ENCODE data around the gene OTUB2. TPM values are rescaled to one million over a fixed set of nuclear protein-coding genes. Genes with fewer than 3 reads are reported as not detected.

OTUB2 gene
- total and polyA plus RNA-seq, 2 donors (not counting 3 experiments of a cell fraction or from before 2014, with no cell fraction given), result 0.70 to 1.6 TPM

DNA sequence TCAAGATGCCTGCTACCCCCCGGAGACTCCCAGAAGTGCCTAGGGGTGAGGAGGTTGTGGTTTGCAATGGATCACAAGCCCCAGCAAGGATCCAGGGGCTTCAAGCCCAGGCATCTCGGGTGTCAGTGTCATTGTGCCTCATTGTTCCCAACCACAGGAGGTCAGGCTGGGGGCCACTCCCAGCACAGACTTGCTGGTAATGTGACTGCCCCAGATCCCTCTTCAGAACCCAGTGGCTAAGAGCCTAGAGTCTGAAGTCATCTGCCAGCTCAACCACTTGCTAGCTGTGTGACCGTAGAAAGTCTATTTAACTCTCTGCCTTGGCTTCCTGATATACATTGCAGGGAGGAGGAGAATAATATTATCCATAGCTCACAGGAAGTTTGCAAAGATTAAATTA, 42.1 kb upstream of the OTUB2 start:
- Histone ChIP-seq H3K9me1 (replicated peaks; ENCODE audit: control insufficient read depth, extremely low read depth, insufficient read depth, low read length) (no peaks in the 10 kb centered on the region), H4K20me1 (replicated peaks; ENCODE audit: control insufficient read depth, extremely low read depth, insufficient read depth, low read length) (no peaks in the 10 kb centered on the region), H3K4me3 (replicated peaks in 1 of 3; ENCODE audit: insufficient read depth in 1 of 3, low read depth in 1 of 3, low read length in 3 of 3) (no peak overlapping the region), H3K27me3 (ENCODE audit: control insufficient read depth in 2 of 2, insufficient read depth in 2 of 2, low read length in 2 of 2) (no peaks in the 10 kb centered on the region), H2AFZ (ENCODE audit: low read depth, low read length) (no peak overlapping the region), H3K4me1 (ENCODE audit: control insufficient read depth, extremely low read depth, insufficient read depth, low read length) (no peaks in the 10 kb centered on the region), H3K79me2 (ENCODE audit: control insufficient read depth, insufficient read depth, low read length) (no peaks in the 10 kb centered on the region), H3K9ac (replicated peaks; ENCODE audit: extremely low read depth, insufficient read depth, low read length) (no peak overlapping the region), H3K27ac (ENCODE audit: insufficient read depth, low read depth, low read length) (no peak overlapping the region), H3K36me3 (ENCODE audit: control insufficient read depth in 2 of 2, extremely low read depth in 1 of 2, insufficient read depth in 2 of 2, low read length in 2 of 2) (no peaks in the 10 kb centered on the region), H3K4me2 (ENCODE audit: insufficient read depth, low read length) (no peak overlapping the region), H3K9me3 (replicated peaks; ENCODE audit: control insufficient read depth, insufficient read depth, low read length) (no peaks in the 10 kb centered on the region)
- ChIA-PET POLR2A (no interaction called here), CTCF (interaction anchor here (1.4 to 4.3 kb wide), 4 partner anchors 9 to 153 kb away, joined by 4 to 37 read pairs (median 5); no protein-coding TSS in a partner anchor)
- TF ChIP-seq JUN (IDR thresholded peaks at IDR 0.05; ENCODE audit: borderline replicate concordance, insufficient read depth, insufficient read length, low read depth) (no peak), GATA2 (IDR thresholded peaks at IDR 0.05; ENCODE audit: insufficient read depth, insufficient read length, low read depth, low read length) (no peak), FOS (IDR thresholded peaks at IDR 0.05; ENCODE audit: borderline replicate concordance, insufficient read depth, low read length) (no peak), POLR2AphosphoS5 (IDR thresholded peaks at IDR 0.05; ENCODE audit: insufficient read depth, low read depth, low read length) (no peak), MYC (IDR thresholded peaks at IDR 0.05; ENCODE audit: low read depth, low read length) (no peak), POLR2A (IDR thresholded peaks at IDR 0.05; ENCODE audit: low read depth, low read length) (no peak), EZH2 (IDR thresholded peaks at IDR 0.05; ENCODE audit: borderline replicate concordance, low read depth, low read length, severe bottlenecking) (no peak)
- TF ChIP-seq, protein P1, sequence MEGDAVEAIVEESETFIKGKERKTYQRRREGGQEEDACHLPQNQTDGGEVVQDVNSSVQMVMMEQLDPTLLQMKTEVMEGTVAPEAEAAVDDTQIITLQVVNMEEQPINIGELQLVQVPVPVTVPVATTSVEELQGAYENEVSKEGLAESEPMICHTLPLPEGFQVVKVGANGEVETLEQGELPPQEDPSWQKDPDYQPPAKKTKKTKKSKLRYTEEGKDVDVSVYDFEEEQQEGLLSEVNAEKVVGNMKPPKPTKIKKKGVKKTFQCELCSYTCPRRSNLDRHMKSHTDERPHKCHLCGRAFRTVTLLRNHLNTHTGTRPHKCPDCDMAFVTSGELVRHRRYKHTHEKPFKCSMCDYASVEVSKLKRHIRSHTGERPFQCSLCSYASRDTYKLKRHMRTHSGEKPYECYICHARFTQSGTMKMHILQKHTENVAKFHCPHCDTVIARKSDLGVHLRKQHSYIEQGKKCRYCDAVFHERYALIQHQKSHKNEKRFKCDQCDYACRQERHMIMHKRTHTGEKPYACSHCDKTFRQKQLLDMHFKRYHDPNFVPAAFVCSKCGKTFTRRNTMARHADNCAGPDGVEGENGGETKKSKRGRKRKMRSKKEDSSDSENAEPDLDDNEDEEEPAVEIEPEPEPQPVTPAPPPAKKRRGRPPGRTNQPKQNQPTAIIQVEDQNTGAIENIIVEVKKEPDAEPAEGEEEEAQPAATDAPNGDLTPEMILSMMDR (IDR thresholded peaks at IDR 0.05; ENCODE audit: extremely low read depth in 1 of 2, insufficient read depth in 1 of 2, low read depth in 1 of 2, low read length in 2 of 2), result no peak
- TF ChIP-seq, protein P2, sequence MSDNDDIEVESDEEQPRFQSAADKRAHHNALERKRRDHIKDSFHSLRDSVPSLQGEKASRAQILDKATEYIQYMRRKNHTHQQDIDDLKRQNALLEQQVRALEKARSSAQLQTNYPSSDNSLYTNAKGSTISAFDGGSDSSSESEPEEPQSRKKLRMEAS (IDR thresholded peaks at IDR 0.05; ENCODE audit: insufficient read depth, insufficient read length), result no peak
- FAIRE-seq (no peak), DNase-seq (ENCODE audit: low read depth, low spot score) (no peak)
- intact Hi-C loops (cut with micrococcal nuclease) (no loop called here), dilution Hi-C loops (cut with MboI; ENCODE audit: extremely low pct_ligation_motif_present, low sequenced_read_pairs) (no loop called here)
- no TSS peak for BruUV-seq (replicated peaks)
